Measurements from ENCODE around the gene RRP7A. TPM values are rescaled to one million over a fixed set of nuclear protein-coding genes. Genes with fewer than 3 reads are reported as not detected.

The RRP7A gene
- total and polyA plus RNA-seq, 2 of the 13 experiments (the other 11 are each of a cell fraction or from before 2014, with no cell fraction given), result 15.3 to 41.6 TPM

DNA sequence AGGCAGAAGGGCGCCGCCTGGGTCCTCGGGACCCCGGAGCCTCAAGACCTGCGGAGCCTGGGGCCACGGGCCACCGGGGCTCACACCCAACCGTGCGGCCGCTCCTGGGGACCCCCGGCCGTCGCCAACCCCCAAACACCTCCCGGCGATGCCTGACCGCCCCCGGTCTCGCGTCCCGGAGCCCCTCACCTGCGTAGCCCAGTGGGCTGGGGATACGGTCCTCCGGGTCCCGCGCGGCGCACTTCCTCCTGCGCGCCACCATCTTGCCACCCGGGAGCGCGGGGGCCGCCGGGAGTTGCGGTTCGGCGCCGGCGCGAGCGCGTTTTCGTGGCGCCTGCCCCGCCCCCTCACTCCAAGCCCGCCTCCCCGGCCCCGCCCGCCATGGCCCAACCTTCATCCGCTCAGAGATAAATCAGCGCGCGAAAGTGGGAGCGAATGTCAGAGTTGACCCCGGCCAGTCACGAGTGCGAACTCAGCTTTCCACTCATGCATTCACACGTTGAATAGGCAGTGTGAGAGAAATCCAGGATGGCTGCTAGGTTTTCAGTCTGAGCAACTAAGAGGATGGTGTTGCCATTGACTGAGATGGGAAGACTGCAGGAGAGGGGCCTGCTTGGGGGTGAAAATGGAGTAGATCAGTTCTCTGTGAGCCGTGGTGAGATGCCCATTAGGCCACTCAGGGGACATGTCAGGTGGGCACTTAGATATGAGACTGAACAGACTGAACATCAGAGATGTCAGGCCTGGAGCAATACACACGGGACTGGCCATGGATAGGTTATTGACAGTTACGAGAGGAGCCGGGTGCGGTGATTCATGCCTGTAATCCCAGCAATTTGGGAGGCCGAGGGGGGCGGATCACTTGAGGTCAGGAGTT, at the start of gene RRP7A (continued):
- TF ChIP-seq, protein P1, sequence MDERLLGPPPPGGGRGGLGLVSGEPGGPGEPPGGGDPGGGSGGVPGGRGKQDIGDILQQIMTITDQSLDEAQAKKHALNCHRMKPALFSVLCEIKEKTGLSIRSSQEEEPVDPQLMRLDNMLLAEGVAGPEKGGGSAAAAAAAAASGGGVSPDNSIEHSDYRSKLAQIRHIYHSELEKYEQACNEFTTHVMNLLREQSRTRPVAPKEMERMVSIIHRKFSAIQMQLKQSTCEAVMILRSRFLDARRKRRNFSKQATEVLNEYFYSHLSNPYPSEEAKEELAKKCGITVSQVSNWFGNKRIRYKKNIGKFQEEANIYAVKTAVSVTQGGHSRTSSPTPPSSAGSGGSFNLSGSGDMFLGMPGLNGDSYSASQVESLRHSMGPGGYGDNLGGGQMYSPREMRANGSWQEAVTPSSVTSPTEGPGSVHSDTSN (CRISPR knock-in tag; IDR thresholded peaks at IDR 0.05), result no peak
- TF ChIP-seq ZNF557 (CRISPR knock-in tag; IDR thresholded peaks at IDR 0.05) (no peak), ZNF790 (CRISPR knock-in tag; IDR thresholded peaks at IDR 0.05; ENCODE audit: borderline replicate concordance) (no peak), MTF1 (CRISPR knock-in tag; IDR thresholded peaks at IDR 0.05) (no peak), SMARCE1 (IDR thresholded peaks at IDR 0.05; ENCODE audit: borderline replicate concordance) (no peak), GFI1 (CRISPR knock-in tag; IDR thresholded peaks at IDR 0.05; ENCODE audit: borderline replicate concordance) (peak; percentile 17; the same call in 1 of the 2 replicates), KLF9 (CRISPR knock-in tag; IDR thresholded peaks at IDR 0.05; ENCODE audit: low read depth) (no peak), SPEN (CRISPR knock-in tag; IDR thresholded peaks at IDR 0.05; ENCODE audit: low read depth) (no peak; the same call in 1 of the 2 replicates), ZNF761 (CRISPR knock-in tag; conservative IDR thresholded peaks at IDR 0.05) (no peak)
- TF ChIP-seq, protein P2, sequence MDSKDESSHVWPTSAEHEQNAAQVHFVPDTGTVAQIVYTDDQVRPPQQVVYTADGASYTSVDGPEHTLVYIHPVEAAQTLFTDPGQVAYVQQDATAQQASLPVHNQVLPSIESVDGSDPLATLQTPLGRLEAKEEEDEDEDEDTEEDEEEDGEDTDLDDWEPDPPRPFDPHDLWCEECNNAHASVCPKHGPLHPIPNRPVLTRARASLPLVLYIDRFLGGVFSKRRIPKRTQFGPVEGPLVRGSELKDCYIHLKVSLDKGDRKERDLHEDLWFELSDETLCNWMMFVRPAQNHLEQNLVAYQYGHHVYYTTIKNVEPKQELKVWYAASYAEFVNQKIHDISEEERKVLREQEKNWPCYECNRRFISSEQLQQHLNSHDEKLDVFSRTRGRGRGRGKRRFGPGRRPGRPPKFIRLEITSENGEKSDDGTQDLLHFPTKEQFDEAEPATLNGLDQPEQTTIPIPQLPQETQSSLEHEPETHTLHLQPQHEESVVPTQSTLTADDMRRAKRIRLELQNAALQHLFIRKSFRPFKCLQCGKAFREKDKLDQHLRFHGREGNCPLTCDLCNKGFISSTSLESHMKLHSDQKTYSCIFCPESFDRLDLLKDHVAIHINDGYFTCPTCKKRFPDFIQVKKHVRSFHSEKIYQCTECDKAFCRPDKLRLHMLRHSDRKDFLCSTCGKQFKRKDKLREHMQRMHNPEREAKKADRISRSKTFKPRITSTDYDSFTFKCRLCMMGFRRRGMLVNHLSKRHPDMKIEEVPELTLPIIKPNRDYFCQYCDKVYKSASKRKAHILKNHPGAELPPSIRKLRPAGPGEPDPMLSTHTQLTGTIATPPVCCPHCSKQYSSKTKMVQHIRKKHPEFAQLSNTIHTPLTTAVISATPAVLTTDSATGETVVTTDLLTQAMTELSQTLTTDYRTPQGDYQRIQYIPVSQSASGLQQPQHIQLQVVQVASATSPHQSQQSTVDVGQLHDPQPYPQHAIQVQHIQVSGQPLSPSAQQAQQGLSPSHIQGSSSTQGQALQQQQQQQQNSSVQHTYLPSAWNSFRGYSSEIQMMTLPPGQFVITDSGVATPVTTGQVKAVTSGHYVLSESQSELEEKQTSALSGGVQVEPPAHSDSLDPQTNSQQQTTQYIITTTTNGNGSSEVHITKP (CRISPR knock-in tag; IDR thresholded peaks at IDR 0.05; ENCODE audit: low read depth), result no peak
- TF ChIP-seq, protein P3, sequence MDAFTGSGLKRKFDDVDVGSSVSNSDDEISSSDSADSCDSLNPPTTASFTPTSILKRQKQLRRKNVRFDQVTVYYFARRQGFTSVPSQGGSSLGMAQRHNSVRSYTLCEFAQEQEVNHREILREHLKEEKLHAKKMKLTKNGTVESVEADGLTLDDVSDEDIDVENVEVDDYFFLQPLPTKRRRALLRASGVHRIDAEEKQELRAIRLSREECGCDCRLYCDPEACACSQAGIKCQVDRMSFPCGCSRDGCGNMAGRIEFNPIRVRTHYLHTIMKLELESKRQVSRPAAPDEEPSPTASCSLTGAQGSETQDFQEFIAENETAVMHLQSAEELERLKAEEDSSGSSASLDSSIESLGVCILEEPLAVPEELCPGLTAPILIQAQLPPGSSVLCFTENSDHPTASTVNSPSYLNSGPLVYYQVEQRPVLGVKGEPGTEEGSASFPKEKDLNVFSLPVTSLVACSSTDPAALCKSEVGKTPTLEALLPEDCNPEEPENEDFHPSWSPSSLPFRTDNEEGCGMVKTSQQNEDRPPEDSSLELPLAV (CRISPR knock-in tag; conservative IDR thresholded peaks at IDR 0.05; ENCODE audit: low read depth), result no peak
- TF ChIP-seq, protein P4, sequence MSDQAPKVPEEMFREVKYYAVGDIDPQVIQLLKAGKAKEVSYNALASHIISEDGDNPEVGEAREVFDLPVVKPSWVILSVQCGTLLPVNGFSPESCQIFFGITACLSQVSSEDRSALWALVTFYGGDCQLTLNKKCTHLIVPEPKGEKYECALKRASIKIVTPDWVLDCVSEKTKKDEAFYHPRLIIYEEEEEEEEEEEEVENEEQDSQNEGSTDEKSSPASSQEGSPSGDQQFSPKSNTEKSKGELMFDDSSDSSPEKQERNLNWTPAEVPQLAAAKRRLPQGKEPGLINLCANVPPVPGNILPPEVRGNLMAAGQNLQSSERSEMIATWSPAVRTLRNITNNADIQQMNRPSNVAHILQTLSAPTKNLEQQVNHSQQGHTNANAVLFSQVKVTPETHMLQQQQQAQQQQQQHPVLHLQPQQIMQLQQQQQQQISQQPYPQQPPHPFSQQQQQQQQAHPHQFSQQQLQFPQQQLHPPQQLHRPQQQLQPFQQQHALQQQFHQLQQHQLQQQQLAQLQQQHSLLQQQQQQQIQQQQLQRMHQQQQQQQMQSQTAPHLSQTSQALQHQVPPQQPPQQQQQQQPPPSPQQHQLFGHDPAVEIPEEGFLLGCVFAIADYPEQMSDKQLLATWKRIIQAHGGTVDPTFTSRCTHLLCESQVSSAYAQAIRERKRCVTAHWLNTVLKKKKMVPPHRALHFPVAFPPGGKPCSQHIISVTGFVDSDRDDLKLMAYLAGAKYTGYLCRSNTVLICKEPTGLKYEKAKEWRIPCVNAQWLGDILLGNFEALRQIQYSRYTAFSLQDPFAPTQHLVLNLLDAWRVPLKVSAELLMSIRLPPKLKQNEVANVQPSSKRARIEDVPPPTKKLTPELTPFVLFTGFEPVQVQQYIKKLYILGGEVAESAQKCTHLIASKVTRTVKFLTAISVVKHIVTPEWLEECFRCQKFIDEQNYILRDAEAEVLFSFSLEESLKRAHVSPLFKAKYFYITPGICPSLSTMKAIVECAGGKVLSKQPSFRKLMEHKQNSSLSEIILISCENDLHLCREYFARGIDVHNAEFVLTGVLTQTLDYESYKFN (CRISPR knock-in tag; conservative IDR thresholded peaks at IDR 0.05), result no peak
- TF ChIP-seq, protein P5, sequence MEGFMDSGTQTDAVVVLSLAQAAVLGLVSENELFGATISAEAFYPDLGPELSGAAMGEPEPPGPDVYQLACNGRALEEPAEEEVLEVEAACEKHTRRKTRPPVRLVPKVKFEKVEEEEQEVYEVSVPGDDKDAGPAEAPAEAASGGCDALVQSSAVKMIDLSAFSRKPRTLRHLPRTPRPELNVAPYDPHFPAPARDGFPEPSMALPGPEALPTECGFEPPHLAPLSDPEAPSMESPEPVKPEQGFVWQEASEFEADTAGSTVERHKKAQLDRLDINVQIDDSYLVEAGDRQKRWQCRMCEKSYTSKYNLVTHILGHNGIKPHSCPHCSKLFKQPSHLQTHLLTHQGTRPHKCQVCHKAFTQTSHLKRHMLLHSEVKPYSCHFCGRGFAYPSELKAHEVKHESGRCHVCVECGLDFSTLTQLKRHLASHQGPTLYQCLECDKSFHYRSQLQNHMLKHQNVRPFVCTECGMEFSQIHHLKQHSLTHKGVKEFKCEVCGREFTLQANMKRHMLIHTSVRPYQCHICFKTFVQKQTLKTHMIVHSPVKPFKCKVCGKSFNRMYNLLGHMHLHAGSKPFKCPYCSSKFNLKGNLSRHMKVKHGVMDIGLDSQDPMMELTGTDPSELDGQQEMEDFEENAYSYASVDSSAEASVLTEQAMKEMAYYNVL (CRISPR knock-in tag; IDR thresholded peaks at IDR 0.05; ENCODE audit: borderline replicate concordance), result no peak
- TF ChIP-seq, protein P6, sequence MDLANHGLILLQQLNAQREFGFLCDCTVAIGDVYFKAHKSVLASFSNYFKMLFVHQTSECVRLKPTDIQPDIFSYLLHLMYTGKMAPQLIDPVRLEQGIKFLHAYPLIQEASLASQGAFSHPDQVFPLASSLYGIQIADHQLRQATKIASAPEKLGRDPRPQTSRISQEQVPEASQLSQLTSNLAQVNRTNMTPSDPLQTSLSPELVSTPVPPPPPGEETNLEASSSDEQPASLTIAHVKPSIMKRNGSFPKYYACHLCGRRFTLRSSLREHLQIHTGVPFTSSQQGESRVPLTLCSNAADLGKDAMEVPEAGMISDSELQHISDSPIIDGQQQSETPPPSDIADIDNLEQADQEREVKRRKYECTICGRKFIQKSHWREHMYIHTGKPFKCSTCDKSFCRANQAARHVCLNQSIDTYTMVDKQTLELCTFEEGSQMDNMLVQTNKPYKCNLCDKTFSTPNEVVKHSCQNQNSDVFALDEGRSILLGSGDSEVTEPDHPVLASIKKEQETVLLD (CRISPR knock-in tag; IDR thresholded peaks at IDR 0.05; ENCODE audit: low read depth), result no peak
